ENCODE measurements around the gene CCDC154. TPM values are rescaled to one million over a fixed set of nuclear protein-coding genes. Genes with fewer than 3 reads are reported as not detected.

CCDC154 gene
- total and polyA plus RNA-seq, 4 donors: 0.63 to 4.5 (median 1.4) TPM

GRCh38 chr16:1488619-1489018 lies 44.3 kb upstream of the CCDC154 start, which contains the start of gene PTX4:
PTX4 (minus strand) TSS chr16:1488944; CDS start chr16:1488909, 35 bp downstream.
- H3K36me3 ChIP-seq (ENCODE audit: control insufficient read depth in 4 of 4, insufficient read depth in 4 of 4, low read length in 4 of 4): no peaks in the 10 kb centered on the region
- no peak for TF ChIP-seq CTCF (IDR thresholded peaks at IDR 0.05; ENCODE audit: control extremely low read depth, extremely low read depth)
- 43 to 72% methylated on average over 19 of the region's 19 CpGs for WGBS, 2 donors
- no peak within 1 kb of the TSS for H3K4me3 ChIP-seq
- no peak for DNase-seq
- H3K27me3 ChIP-seq (ENCODE audit: control insufficient read depth in 3 of 3, insufficient read depth in 3 of 3, low read length in 2 of 3): no peaks in the 10 kb centered on the region
- H3K9ac ChIP-seq (ENCODE audit: insufficient read depth in 1 of 2, low read length in 2 of 2): no peak within 1 kb of the TSS
- H3K27ac ChIP-seq (ENCODE audit: low read depth in 1 of 2, low read length in 1 of 2): no peak within 1 kb of the TSS
- peaks cover 0 to 6% (median 3%) of the 10 kb centered on the region in 5 donors for H3K4me1 ChIP-seq (ENCODE audit: control insufficient read depth in 5 of 5, insufficient read depth in 5 of 5, low read length in 5 of 5)
- no peak for ATAC-seq (ENCODE audit: insufficient read depth, low FRiP score)
- no peaks in the 10 kb centered on the region for H3K9me3 ChIP-seq (ENCODE audit: control insufficient read depth in 4 of 4, insufficient read depth in 3 of 4, low read length in 3 of 4)

- H3K9me3 ChIP-seq (ENCODE audit: control insufficient read depth in 4 of 4, insufficient read depth in 3 of 4, low read length in 3 of 4): no peaks in the 10 kb centered on the region
- H3K36me3 ChIP-seq (ENCODE audit: control insufficient read depth in 4 of 4, insufficient read depth in 4 of 4, low read length in 4 of 4): no peaks in the 10 kb centered on the region
- ATAC-seq (ENCODE audit: insufficient read depth, low FRiP score) (no peak), DNase-seq (no peak)
- H3K4me1 ChIP-seq (ENCODE audit: control insufficient read depth in 5 of 5, insufficient read depth in 5 of 5, low read length in 5 of 5): peaks cover 0 to 6% (median 3%) of the 10 kb centered on the region in 5 donors
- no peak overlapping the region for H3K4me3 ChIP-seq
- no peak overlapping the region for H3K9ac ChIP-seq (ENCODE audit: insufficient read depth in 1 of 2, low read length in 2 of 2)
- no peak overlapping the region for H3K27ac ChIP-seq (ENCODE audit: low read depth in 1 of 2, low read length in 1 of 2)
- no peak for TF ChIP-seq CTCF (IDR thresholded peaks at IDR 0.05; ENCODE audit: control extremely low read depth, extremely low read depth)
- H3K27me3 ChIP-seq (ENCODE audit: control insufficient read depth in 3 of 3, insufficient read depth in 3 of 3, low read length in 2 of 3): no peaks in the 10 kb centered on the region
- 76 to 85% methylated on average over 20 to 24 of the region's 24 CpGs for WGBS, 2 donors
Observed at GRCh38 chr16:1488054-1488601, 43.8 kb upstream of the CCDC154 start.

- Histone ChIP-seq H3K9me3 (ENCODE audit: control insufficient read depth in 4 of 4, insufficient read depth in 3 of 4, low read length in 3 of 4) (no peaks in the 10 kb centered on the region), H3K27ac (ENCODE audit: low read depth in 1 of 2, low read length in 1 of 2) (no peak overlapping the region), H3K36me3 (ENCODE audit: control insufficient read depth in 4 of 4, insufficient read depth in 4 of 4, low read length in 4 of 4) (no peaks in the 10 kb centered on the region), H3K4me3 (no peak overlapping the region), H3K4me1 (ENCODE audit: control insufficient read depth in 5 of 5, insufficient read depth in 5 of 5, low read length in 5 of 5) (peaks cover 0 to 2% (median 0%) of the 10 kb centered on the region in 5 donors), H3K9ac (ENCODE audit: insufficient read depth in 1 of 2, low read length in 2 of 2) (no peak overlapping the region), H3K27me3 (ENCODE audit: control insufficient read depth in 3 of 3, insufficient read depth in 3 of 3, low read length in 2 of 3) (no peaks in the 10 kb centered on the region)
- no peak for ATAC-seq (ENCODE audit: insufficient read depth, low FRiP score)
- no peak for TF ChIP-seq CTCF (IDR thresholded peaks at IDR 0.05; ENCODE audit: control extremely low read depth, extremely low read depth)
- WGBS, 2 donors: 91 to 92% methylated on average over 37 to 39 of the region's 39 CpGs
- DNase-seq: no peak
Observed at GRCh38 chr16:1487395-1488053, 43.2 kb upstream of the CCDC154 start.

Measured in lung (tissue), 12 donors.